Left renal pelvis (tissue), 4 donors: ENCODE data around the gene CD36. TPM values are rescaled to one million over a fixed set of nuclear protein-coding genes. Genes with fewer than 3 reads are reported as not detected.

ENCODE experiments used
- DNase-seq, 4 donors: peaks; one replicate each; pipeline ENCODE4 v3.0.0-alpha.2; 2013; ENCODE audit warnings: low read depth in 4 of 4, low spot score in 3 of 4
- polyA plus RNA-seq, 4 donors: library from polyadenylated mRNA; unstranded; fragments of 120-200 nt; gene quantifications; one replicate each; pipeline ENCODE4 v1.2.1, GENCODE V29; 2013; ENCODE audit not compliant: insufficient read length in 4 of 4

The CD36 gene
- polyA plus RNA-seq, 4 donors: 24.5 to 152 (median 35.6) TPM

DNA sequence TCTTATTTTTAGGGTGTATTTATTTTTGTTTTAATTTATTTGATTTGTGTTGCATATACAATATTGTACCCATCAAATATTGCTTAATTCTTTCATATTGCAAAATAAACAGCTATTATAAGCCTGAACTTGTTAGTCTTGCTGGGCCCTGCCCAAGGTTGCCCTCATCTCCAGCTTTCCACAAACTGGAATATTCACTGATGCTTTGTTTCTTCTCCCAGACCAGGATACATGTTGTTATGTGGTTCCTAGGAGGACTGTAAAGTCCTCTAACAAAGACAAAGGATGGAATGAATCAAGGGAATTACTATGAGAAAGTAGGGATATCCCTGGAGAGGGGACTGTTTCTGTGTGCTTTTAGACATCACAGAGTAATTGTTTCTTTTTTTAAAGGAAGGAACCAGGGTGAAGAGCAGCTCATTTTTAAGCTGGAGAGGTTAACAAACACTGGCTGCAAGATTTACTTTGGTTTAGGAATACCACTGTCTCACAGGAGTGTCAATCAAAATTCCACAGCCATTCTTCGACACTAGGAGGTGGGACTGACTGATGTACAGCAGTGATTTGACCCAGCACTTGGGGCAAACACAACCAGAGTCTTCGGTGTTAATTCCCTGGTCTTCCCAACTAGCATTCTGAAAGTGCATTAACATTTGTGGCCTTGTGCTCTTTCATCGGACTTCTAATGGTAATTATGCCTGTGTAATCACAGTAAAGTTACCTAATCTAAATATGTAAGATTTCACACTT is 14.8 kb upstream of the CD36 start:
- DNase-seq: no peak

GRCh38 chr7:80624763-80625162 is 13.7 kb upstream of the CD36 start:
- no peak for DNase-seq

DNA sequence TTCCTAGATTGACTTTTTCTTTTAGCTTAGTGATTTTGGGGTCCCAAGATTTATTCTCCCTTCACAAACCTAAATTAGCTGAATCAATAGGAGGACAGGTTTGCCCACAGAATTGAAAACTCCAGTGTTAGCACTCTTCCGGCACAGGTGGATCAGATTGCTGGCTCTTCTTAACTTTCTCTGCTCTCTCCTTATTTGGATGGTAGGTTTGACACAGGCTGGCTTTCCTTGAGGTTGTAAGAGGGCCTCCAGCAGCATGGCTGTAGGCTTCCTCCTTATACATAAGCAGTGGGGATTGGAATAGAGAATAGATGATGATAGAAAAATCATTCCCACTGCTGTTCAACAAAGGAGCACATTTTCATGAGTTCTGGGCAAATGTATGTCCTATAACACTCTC is 9.4 kb upstream of the CD36 start:
- no peak for DNase-seq

GRCh38 chr7:80630608-80631405 is 7.6 kb upstream of the CD36 start:
- no peak for DNase-seq

- DNase-seq: no peak
Measured at GRCh38 chr7:80631421-80631820, 7.0 kb upstream of the CD36 start.

- DNase-seq: no peak
Measured at GRCh38 chr7:80632139-80632538, 6.3 kb upstream of the CD36 start.

GRCh38 chr7:80632819-80633218 is 5.6 kb upstream of the CD36 start:
- DNase-seq: no peak

DNA sequence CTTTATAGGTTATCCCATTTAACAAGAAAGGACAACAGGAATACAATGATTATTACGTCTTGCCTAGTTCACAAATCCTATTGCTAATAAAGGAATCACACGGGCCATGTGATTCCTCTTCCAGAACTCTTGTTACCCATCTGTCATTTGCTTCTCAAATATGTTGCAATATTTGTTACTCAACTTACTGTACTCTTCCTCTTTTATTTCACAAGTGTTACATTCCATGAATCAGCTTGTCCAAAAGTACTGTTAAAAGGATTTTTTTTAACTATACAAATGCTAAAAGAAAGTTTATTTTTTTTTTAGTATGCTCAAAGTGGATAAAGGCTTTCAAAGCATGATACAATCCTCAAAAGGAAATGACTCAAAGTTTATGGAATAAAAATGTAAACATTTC is 3.9 kb upstream of the CD36 start:
- DNase-seq: no peak

DNA sequence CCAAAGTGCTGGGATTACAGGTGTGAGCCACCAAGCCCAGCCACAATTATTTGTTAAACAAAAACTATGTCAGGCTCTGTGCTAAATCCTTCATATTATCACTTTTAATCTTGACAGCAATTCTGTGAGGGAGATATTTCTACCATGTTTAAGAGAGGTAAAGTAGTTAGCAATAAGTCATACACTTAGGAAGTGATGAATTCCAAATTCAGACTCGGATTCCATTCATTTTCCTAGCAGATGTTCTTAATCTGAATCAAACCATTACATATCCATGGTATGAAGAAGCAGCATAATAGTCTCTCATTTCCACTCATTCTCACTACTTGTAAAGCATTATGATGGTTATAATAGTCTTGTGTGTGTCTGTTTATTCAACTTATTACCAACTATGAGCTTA is 2.9 kb upstream of the CD36 start:
- no peak for DNase-seq

- no peak for DNase-seq
Measured at GRCh38 chr7:80635998-80636397, 2.4 kb upstream of the CD36 start.

- no peak for DNase-seq
Measured at GRCh38 chr7:80636709-80637108, 1.7 kb upstream of the CD36 start.

GRCh38 chr7:80637454-80637853 is 988 bp upstream of the CD36 start:
- no peak for DNase-seq

DNA sequence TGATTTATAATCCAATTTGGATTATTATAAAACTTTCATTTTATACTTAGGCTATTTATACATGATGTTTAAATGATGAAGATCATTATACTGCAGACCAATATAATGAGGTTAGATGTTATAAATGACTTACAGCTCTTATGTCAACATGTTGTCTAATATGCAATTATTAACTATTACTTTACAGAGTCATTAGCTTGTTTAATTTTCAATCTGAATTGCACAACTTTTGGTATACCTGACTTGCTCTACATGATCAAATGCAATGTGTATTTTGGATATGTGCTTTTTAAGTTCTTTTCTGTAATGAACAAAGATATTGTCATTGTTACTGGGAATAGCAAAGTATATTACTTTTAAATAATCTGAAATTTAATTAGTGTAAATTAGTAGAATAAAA is 569 bp downstream of the CD36 start:
- DNase-seq: no peak

GRCh38 chr7:80640846-80641245 is 2.4 kb downstream of the CD36 start:
- DNase-seq: no peak

DNA sequence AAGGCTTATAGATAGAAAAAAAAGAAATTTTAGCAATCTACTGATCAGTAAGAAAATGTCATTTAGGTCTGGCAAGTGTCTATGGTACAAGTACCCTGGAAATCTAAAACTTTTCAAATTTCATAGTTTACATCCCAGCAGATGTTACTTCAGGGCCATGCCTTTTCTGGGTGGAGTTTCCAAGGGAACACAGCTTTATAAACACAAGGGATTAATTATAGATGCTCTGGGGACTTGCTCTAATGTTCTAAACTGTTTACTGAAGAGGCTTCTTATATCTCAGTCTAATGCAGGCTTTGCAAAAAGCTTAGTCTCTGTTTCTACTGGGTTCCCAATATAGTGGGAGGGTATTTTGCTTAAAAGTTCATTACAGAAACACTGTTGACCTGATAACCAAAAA is 3.1 kb downstream of the CD36 start:
- no peak for DNase-seq

DNA sequence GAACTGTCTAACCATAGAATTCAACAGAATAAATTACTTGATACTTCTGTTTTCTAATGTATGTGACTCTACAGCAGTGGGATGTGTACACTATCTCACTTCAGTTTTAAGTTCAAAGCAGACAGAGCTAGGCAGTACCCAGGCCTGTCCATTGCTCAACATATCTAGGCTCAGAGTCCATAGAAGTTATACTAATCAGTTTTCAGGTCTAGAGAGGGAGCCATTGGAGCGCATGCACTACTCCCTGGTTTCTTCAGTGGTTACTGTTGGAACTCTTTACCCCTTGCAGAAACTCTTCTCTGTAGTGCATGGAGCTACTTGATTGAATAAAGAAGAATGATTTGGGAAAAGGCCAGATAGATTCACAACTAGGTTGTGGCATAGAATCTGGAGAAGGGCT is 4.4 kb downstream of the CD36 start:
- no peak for DNase-seq

DNA sequence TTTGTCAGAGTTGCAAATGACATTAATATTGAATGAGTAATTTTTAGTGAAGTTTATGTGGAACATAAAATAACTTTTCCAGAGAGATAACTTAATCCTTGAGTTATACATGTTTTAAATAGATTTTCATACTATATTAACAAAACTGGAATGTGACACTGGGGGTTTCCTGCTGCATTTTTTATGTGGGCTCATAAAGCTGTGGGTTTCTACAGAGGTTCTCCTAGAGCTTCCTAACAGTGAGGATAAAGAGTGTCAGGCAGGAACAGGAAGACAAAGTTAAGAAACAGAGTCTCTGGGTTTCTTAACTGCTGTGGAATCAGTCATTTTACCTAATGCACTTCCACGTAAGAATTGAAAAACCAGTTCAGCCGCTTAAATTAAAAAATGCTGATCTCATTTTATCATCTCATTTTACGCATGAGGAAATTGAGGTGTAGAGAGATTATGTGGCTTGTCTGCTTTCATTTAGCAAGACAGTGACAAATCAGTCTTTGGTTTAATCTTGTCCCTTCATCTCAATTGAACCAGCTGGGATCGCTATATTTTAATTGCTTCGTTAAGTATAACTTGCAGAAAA is 5.0 kb downstream of the CD36 start:
- DNase-seq: no peak

DNA sequence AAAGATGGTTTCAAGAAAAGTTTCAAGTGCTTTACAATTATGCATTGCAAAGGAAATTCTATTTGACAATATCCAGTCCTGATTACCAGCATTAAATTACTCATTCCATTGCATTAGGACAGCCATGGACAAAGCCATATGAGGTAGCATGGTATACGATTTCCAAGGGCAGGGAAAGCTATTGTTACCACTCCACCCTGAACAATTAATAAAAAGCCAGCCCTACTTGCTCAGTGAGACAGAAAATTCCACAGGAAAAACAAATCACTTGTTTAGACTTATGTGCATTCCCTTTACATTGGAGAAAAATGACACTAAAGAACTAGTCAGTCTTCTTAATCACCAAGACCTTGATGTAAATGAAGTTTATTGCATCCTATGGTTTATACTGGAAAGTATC is 5.6 kb downstream of the CD36 start:
- DNase-seq: no peak

DNA sequence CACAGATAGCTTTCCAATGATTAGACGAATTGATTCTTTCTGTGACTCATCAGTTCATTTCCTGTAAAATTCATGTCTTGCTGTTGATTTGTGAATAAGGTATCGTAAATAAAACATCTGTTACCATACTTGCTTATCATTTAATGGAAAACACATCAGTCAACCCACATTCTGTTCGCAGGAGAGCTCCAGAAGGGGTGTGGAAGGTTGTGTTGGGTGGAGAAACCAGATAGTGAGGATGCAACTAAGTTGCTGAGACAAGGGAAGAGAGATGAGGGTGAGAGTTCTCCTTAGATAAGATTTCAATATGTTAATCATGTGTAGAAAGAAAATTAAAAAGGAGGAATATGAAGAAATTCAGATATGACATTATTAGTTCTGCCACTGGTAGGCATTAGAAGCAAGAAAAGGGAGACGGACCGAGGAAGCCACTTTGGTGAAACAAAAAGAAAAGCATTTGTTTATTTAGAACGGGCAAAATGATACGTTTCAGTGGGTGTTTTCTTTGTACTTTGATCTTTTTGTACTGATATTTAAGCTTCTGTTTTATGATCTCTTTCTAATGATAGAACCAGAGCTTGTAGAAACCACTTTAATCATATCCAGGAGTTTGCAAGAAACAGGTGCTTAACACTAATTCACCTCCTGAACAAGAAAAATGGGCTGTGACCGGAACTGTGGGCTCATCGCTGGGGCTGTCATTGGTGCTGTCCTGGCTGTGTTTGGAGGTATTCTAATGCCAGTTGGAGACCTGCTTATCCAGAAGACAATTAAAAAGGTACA is 7.8 kb downstream of the CD36 start:
- DNase-seq: no peak

DNA sequence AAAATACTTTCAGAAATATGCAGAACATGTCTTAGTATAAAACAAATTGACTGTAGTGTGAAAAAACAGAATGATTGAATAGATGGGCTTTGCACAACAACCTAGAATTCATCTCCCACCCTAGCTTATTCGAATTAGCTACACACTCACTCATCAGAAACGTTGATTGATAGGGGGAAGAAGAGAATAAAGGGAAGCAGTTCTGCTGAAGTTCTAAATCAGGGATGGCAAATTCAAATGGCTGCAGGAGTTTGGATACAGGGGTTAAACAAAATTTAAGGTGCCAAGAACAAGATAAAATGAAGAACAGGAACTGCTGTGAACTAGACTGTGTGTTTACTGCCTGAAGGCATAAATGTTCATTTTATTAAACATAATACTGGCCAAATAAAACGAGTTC is 9.0 kb downstream of the CD36 start:
- no peak for DNase-seq

DNA sequence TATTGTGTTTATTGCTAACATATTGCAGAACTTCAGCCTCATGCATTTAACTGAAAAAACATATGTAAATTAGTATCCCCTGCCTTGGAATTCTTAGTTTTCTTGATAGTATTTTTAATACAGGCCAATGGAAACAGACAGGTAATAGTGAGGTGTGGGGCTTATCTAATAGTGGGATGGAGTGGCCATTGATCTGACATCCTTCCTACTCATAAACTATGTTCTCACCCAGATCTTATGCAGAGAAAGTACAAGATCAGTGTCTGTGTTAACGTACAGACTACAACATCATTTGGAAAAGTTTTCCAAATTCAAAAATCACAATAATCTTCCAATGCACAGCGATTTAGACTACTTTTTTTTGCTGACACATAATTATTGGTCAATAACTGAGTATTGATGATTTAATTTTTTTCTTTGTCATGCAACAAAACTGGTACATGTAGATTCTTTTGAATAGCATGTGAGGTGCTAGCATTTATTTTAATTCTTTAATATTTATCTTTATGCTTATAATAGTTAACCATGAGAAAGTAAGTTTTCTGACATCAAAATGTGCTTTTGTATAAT is 9.7 kb downstream of the CD36 start:
- DNase-seq: no peak
